HG03045 (cell line): ENCODE results near the gene MS4A10.

ENCODE experiments used
- ATAC-seq: cut with Tn5 transposase; IDR thresholded peaks from one replicate; pipeline ENCODE4 v1.9.1; 2021; ENCODE audit warnings: mild to moderate bottlenecking, moderate library complexity; ENCODE audit not compliant: unreplicated experiment

The MS4A10 gene

DNA sequence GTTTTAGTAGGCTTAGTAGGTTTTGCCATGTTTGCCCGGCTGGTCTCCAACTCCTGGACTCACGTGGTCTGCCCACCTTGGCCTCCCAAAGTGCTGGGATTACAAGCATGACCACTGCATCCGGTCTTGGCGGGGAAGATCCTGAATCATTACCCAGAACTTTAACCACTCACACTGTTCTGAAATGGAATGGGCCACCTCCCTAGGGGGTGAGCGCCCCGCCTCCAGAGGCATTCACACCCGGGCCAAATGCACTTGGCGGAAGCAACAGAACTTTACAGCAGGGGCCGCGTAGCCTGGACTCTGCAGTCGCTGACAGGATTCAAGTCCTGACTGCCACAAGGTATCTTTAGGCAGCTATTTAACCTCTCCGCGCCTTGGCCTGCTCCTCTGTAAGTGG is 62.1 kb downstream of the MS4A10 start:
- ATAC-seq = no peak

DNA sequence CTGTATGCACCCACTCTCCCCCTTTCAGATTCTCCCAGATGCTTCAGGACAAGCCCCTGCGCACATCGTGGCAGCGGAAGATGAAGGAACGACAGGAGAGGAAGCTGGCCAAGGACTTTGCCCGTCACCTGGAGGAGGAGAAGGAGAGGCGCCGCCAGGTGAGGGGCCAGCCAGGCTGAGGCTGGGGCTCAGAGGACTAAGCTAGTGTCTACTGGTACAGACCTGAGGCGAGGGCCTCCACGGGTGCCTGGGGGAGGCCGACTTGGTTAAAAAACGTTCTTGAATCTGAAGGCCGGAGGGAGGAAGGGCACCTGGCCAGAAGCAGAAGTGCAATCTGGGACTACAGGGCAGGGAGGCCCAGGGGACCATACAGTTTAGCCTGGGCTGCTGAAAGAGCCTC is 62.8 kb downstream of the MS4A10 start:
- no peak for ATAC-seq

DNA sequence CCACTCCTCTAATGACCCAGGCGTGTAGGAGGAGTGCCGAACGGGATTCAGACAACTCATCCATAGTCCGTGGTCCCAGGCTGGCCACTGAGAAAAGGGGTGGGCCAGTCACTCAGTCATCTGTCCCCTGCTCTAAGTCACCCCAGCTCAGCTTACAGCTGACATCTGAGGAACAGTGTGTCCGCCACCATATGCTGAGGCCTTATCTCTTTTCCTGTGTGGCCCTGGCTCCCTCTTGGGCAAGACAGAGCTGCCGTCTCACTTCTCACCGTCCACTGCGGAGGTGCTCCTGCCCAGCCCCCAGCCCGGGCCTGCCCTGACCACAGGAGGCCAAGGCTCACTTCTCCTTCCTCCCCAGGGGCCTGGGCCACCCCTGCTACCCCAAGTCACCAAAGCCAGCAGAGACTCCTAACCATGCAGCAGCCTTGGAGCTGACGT is 63.6 kb downstream of the MS4A10 start:
- no peak for ATAC-seq

GRCh38 chr11:60849641-60850520 is 64.7 kb downstream of the MS4A10 start:
- ATAC-seq = no peak
